ENCODE results near the gene SYT2. TPM values are rescaled to one million over a fixed set of nuclear protein-coding genes. Genes with fewer than 3 reads are reported as not detected.

Gene SYT2
- total RNA-seq, 1 experiment from 2014 or later: 0.09 TPM

GRCh38 chr1:202578001-202578504 is 132.2 kb downstream of the SYT2 start:
- BruUV-seq (replicated peaks): no TSS peak
- H3K36me3 Mint-ChIP-seq (ENCODE audit: insufficient read depth, unreplicated experiment): no peaks in the 10 kb centered on the region
- no peak for TF ChIP-seq CTCF (IDR thresholded peaks at IDR 0.05; ENCODE audit: insufficient read depth in 1 of 2, low read depth in 1 of 2, low read length in 1 of 2, severe bottlenecking in 1 of 2, unreplicated experiment in 1 of 2)
- no peak overlapping the region for H3K27ac Mint-ChIP-seq (ENCODE audit: unreplicated experiment)
- H3K27me3 Mint-ChIP-seq (ENCODE audit: insufficient read depth, unreplicated experiment): no peaks in the 10 kb centered on the region
- no peaks in the 10 kb centered on the region for H3K4me1 ChIP-seq
- H3K9me3 Mint-ChIP-seq (ENCODE audit: unreplicated experiment): no peaks in the 10 kb centered on the region
- CTCF ChIA-PET: no interaction called here
- no peaks in the 10 kb centered on the region for H3K4me1 Mint-ChIP-seq (ENCODE audit: low read depth, unreplicated experiment)
- H3K27me3 ChIP-seq (replicated peaks; ENCODE audit: control insufficient read depth, insufficient read depth, low read length): no peaks in the 10 kb centered on the region
- no peak overlapping the region for H3K4me3 Mint-ChIP-seq (ENCODE audit: unreplicated experiment)
- no peak for DNase-seq
- H3K4me3 ChIP-seq (ENCODE audit: low read depth, low read length): no peak overlapping the region
- no peaks in the 10 kb centered on the region for H3K36me3 ChIP-seq (ENCODE audit: control insufficient read depth, insufficient read depth, low read length)
- intact Hi-C loops (cut with micrococcal nuclease; ENCODE audit: unreplicated experiment): no loop called here
- POLR2A ChIA-PET: no interaction called here
- no peaks in the 10 kb centered on the region for H3K9me3 ChIP-seq

DNA sequence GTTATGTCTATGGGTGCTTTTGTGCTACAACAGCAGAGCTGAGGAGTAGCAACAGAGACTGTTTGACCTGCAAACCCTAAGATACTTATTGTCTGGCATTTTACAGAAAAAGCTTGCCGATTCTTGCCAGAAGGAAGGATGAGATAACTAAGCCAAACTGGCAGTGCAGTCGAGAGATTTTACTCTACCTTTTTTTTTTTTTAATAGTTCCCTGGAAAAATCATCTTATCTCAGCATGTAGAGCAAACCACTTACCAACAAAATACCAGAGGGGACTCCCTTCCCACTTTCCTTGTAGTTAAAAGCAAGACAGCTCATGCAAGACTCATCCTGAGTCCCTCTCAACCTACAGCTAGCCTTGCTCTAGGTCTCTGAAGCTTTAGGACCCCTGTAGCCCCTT is 132.9 kb downstream of the SYT2 start:
- BruUV-seq (replicated peaks): no TSS peak
- intact Hi-C loops (cut with micrococcal nuclease; ENCODE audit: unreplicated experiment): no loop called here
- Mint-ChIP-seq H3K4me3 (ENCODE audit: unreplicated experiment) (no peak overlapping the region), H3K4me1 (ENCODE audit: low read depth, unreplicated experiment) (no peaks in the 10 kb centered on the region), H3K36me3 (ENCODE audit: insufficient read depth, unreplicated experiment) (no peaks in the 10 kb centered on the region), H3K27ac (ENCODE audit: unreplicated experiment) (no peak overlapping the region), H3K9me3 (ENCODE audit: unreplicated experiment) (no peaks in the 10 kb centered on the region), H3K27me3 (ENCODE audit: insufficient read depth, unreplicated experiment) (no peaks in the 10 kb centered on the region)
- H3K27me3 ChIP-seq (replicated peaks; ENCODE audit: control insufficient read depth, insufficient read depth, low read length): no peaks in the 10 kb centered on the region
- H3K4me1 ChIP-seq: no peaks in the 10 kb centered on the region
- no peaks in the 10 kb centered on the region for H3K9me3 ChIP-seq
- TF ChIP-seq CTCF (IDR thresholded peaks at IDR 0.05; ENCODE audit: insufficient read depth in 1 of 2, low read depth in 1 of 2, low read length in 1 of 2, severe bottlenecking in 1 of 2, unreplicated experiment in 1 of 2): no peak
- no peak overlapping the region for H3K4me3 ChIP-seq (ENCODE audit: low read depth, low read length)
- ChIA-PET CTCF (interaction anchor here (0.7 kb wide), 1 partner anchor 15 kb away, joined by 3 read pairs; no protein-coding TSS in a partner anchor), POLR2A (no interaction called here)
- DNase-seq: no peak
- H3K36me3 ChIP-seq (ENCODE audit: control insufficient read depth, insufficient read depth, low read length): no peaks in the 10 kb centered on the region

GRCh38 chr1:202576816-202577215 is 133.4 kb downstream of the SYT2 start:
- Mint-ChIP-seq H3K4me1 (ENCODE audit: low read depth, unreplicated experiment) (no peaks in the 10 kb centered on the region), H3K27ac (ENCODE audit: unreplicated experiment) (no peak overlapping the region), H3K36me3 (ENCODE audit: insufficient read depth, unreplicated experiment) (no peaks in the 10 kb centered on the region), H3K27me3 (ENCODE audit: insufficient read depth, unreplicated experiment) (no peaks in the 10 kb centered on the region), H3K4me3 (ENCODE audit: unreplicated experiment) (no peak overlapping the region), H3K9me3 (ENCODE audit: unreplicated experiment) (no peaks in the 10 kb centered on the region)
- no peaks in the 10 kb centered on the region for H3K4me1 ChIP-seq
- H3K9me3 ChIP-seq: no peaks in the 10 kb centered on the region
- intact Hi-C loops (cut with micrococcal nuclease; ENCODE audit: unreplicated experiment): no loop called here
- H3K4me3 ChIP-seq (ENCODE audit: low read depth, low read length): no peak overlapping the region
- no peaks in the 10 kb centered on the region for H3K36me3 ChIP-seq (ENCODE audit: control insufficient read depth, insufficient read depth, low read length)
- CTCF ChIA-PET: interaction anchor here (0.6 kb wide), 1 partner anchor 9 kb away, joined by 3 read pairs; no protein-coding TSS in a partner anchor
- no peaks in the 10 kb centered on the region for H3K27me3 ChIP-seq (replicated peaks; ENCODE audit: control insufficient read depth, insufficient read depth, low read length)
- BruUV-seq (replicated peaks): no TSS peak
- POLR2A ChIA-PET: no interaction called here
- TF ChIP-seq CTCF (IDR thresholded peaks at IDR 0.05; ENCODE audit: insufficient read depth in 1 of 2, low read depth in 1 of 2, low read length in 1 of 2, severe bottlenecking in 1 of 2, unreplicated experiment in 1 of 2): no peak
- no peak for DNase-seq
